Liver (tissue), 9 donors: ENCODE results near the gene CRELD2. TPM values are rescaled to one million over a fixed set of nuclear protein-coding genes. Genes with fewer than 3 reads are reported as not detected.

Source experiments
- DNase-seq: peaks from one replicate; pipeline ENCODE4 v3.0.0-alpha.2; 2017; ENCODE audit warnings: low spot score
- H3K27ac ChIP-seq, 2 donors: one replicate each; pipeline ENCODE4 v1.7.0; 2013; ENCODE audit warnings: inconsistent platforms in 2 of 2, low read length in 2 of 2, control low read depth in 1 of 2, low read depth in 1 of 2, mild to moderate bottlenecking in 1 of 2
- H3K27me3 ChIP-seq, 4 donors: one replicate each; pipeline versions ENCODE4 v1.6.1 to v1.7.0; 2013; ENCODE audit warnings: low read length in 3 of 4, inconsistent platforms in 1 of 4, mild to moderate bottlenecking in 1 of 4, moderate library complexity in 1 of 4; ENCODE audit not compliant: control insufficient read depth in 4 of 4, insufficient read depth in 4 of 4
- H3K36me3 ChIP-seq, 4 donors: one replicate each; pipeline versions ENCODE4 v1.6.1 to v1.7.0; 2013; ENCODE audit warnings: low read length in 3 of 4, mild to moderate bottlenecking in 3 of 4, low read depth in 1 of 4, moderate library complexity in 1 of 4; ENCODE audit not compliant: control insufficient read depth in 4 of 4, insufficient read depth in 3 of 4
- H3K4me1 ChIP-seq, 4 donors: one replicate each; pipeline versions ENCODE4 v1.6.1 to v1.7.0; 2013; ENCODE audit warnings: low read length in 3 of 4, mild to moderate bottlenecking in 3 of 4, moderate library complexity in 1 of 4; ENCODE audit not compliant: control insufficient read depth in 4 of 4, insufficient read depth in 4 of 4
- H3K4me3 ChIP-seq, 3 donors: one replicate each; pipeline versions ENCODE4 v1.6.1 to v1.7.0; 2013; ENCODE audit warnings: low read length in 3 of 3, control low read depth in 1 of 3, low read depth in 1 of 3, mild to moderate bottlenecking in 1 of 3
- H3K9ac ChIP-seq, 2 donors: one replicate each; pipeline ENCODE4 v1.7.0; 2013; ENCODE audit warnings: low read length in 2 of 2, mild to moderate bottlenecking in 2 of 2, moderate library complexity in 2 of 2, control low read depth in 1 of 2, low read depth in 1 of 2
- H3K9me3 ChIP-seq, 4 donors: one replicate each; pipeline versions ENCODE4 v1.6.1 to v1.7.0; 2013; ENCODE audit warnings: low read length in 3 of 4; ENCODE audit not compliant: control insufficient read depth in 4 of 4
- EGR1 ChIP-seq, 2 donors: IDR thresholded peaks; 2 replicates each; pipeline ENCODE4 v1.6.1; 2016 to 2018; ENCODE audit warnings: antibody characterized with exemption in 2 of 2, low read depth in 2 of 2
- FOXA1 ChIP-seq: IDR thresholded peaks from 2 replicates; pipeline ENCODE4 v1.6.1; 2016; ENCODE audit warnings: antibody characterized with exemption
- FOXA2 ChIP-seq: IDR thresholded peaks from 2 replicates; pipeline ENCODE4 v1.6.1; 2016; ENCODE audit warnings: antibody characterized with exemption
- GABPA ChIP-seq, 2 donors: IDR thresholded peaks in 1 of 2; conservative IDR thresholded peaks in 1 of 2; 2 replicates each; pipeline ENCODE4 v1.6.1; 2016; ENCODE audit warnings: antibody characterized with exemption in 2 of 2, mild to moderate bottlenecking in 1 of 2, moderate library complexity in 1 of 2
- HNF4A ChIP-seq, 2 donors: conservative IDR thresholded peaks; 2 replicates each; pipeline ENCODE4 v1.6.1; 2016; ENCODE audit warnings: antibody characterized with exemption in 2 of 2, mild to moderate bottlenecking in 2 of 2
- HNF4G ChIP-seq: IDR thresholded peaks from 2 replicates; pipeline ENCODE4 v1.6.1; 2016; ENCODE audit warnings: antibody characterized with exemption
- JUND ChIP-seq, 2 donors: IDR thresholded peaks; 2 replicates each; pipeline ENCODE4 v1.6.1; 2016; ENCODE audit warnings: antibody characterized with exemption in 2 of 2
- NR2F2 ChIP-seq: IDR thresholded peaks from 2 replicates; pipeline ENCODE4 v1.6.1; 2016; ENCODE audit warnings: antibody characterized with exemption
- RAD21 ChIP-seq, 2 donors: IDR thresholded peaks; 2 replicates each; pipeline ENCODE4 v1.6.1; 2016; ENCODE audit warnings: antibody characterized with exemption in 2 of 2, mild to moderate bottlenecking in 2 of 2
- RXRA ChIP-seq, 2 donors: IDR thresholded peaks; 2 replicates each; pipeline ENCODE4 v1.6.1; 2017 to 2018; ENCODE audit warnings: antibody characterized with exemption in 2 of 2, mild to moderate bottlenecking in 1 of 2
- SP1 ChIP-seq: IDR thresholded peaks from 2 replicates; pipeline ENCODE4 v1.6.1; 2018; ENCODE audit warnings: antibody characterized with exemption, mild to moderate bottlenecking
- TAF1 ChIP-seq: conservative IDR thresholded peaks from 2 replicates; pipeline ENCODE4 v1.6.1; 2016; ENCODE audit warnings: antibody characterized with exemption, mild to moderate bottlenecking
- YY1 ChIP-seq: IDR thresholded peaks from 2 replicates; pipeline ENCODE4 v1.6.1; 2016; ENCODE audit warnings: antibody characterized with exemption, mild to moderate bottlenecking
- WGBS: extraction: QIAGEN DNeasy Blood & Tissue Kit; methylation state at CpG from one replicate; pipeline ENCODE4 v1.1.7; 2013; 5-methylcytosine and 5-hydroxymethylcytosine counted together
- polyA plus RNA-seq, 2 donors: library from polyadenylated mRNA; stranded (reverse) in 1 of 2; unstranded in 1 of 2; fragments of 200-250 nt in 1 of 2; fragments of >200 nt in 1 of 2; fragmentation: Nextera tagmentation in 1 of 2; extraction: Ambion mirVana in 1 of 2; gene quantifications; one replicate each; pipeline versions ENCODE4 v1.2.1 to v1.2.3, GENCODE V29; 2013 to 2015
- total RNA-seq, 2 donors: library from RNA; depleted of rRNA; stranded (reverse); fragments of >200 nt; gene quantifications; one replicate each; pipeline ENCODE4 v1.2.3, GENCODE V29; 2014
- TF ChIP-seq, protein P1 (sequence below): IDR thresholded peaks from 2 replicates; pipeline ENCODE4 v1.6.1; 2016; ENCODE audit warnings: antibody characterized with exemption
- TF ChIP-seq, protein P2 (sequence below): fragments of 150-350 bp; IDR thresholded peaks from 2 replicates; pipeline ENCODE4 v1.5.1; 2017; ENCODE audit warnings: improper control_type of control experiment, low read depth, low read length; ENCODE audit not compliant: missing input control
- TF ChIP-seq, protein P3 (sequence below): IDR thresholded peaks from 2 replicates; pipeline ENCODE4 v1.6.1; 2016; ENCODE audit warnings: antibody characterized with exemption, mild to moderate bottlenecking
- TF ChIP-seq, protein P4 (sequence below): IDR thresholded peaks from 2 replicates; pipeline ENCODE4 v1.6.1; 2016; ENCODE audit warnings: antibody characterized with exemption
- TF ChIP-seq, protein P5 (sequence below): IDR thresholded peaks from 2 replicates; pipeline ENCODE4 v1.6.1; 2016; ENCODE audit warnings: antibody characterized with exemption
- donor health status: healthy.
- donor health status: healthy.
- donor health status: healthy.
- donor health status: healthy.
- donor health status: healthy.

Gene CRELD2
- total and polyA plus RNA-seq, 4 donors: 17.2 to 98.1 (median 57.1) TPM

DNA sequence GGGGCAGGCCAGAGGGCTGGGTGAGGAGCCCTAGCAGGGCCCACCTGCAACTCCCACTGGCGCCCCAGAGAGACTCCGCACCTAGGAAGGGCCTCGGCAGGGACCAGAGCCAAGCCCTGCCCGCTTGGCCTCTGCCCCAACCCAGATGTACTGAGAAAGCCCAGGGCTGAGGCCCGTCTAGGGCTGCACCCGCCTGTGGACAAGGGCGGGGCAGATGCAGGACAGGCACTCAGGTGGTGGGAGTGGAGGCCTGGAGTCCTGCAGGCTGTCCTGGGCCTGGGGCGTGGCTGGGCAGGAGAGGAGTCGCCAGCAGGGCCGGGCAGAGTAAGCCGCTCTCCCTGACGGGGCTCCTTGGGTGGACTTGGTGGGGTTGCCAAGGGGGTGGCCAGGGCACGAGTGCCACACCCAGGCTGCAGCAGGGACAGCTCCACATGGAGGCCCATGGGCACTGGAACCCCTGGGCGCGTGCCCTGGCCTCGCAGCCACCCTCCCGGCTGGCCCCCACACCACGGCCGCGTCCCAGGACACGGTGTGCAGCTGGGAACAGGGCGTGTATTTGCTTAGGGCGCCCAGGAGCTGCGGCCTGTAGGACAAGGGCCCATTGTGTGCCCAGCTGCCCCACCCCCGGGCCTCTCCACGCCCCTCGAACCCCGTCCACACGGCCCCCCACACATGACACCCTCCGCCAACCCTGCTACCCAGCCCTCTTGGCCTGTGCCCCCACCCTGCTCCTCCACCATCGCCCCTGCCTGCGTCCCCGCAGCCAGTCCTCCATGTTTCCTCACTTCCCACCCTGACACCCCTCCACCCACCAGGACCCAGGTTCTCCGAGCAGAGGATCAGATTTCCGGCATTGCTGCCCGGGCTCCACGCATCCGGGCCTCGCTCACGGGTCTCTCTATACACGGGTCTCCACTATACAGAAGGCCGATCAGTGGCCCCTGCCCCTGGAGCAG is 30.8 kb downstream of the CRELD2 start:
- H3K27me3 ChIP-seq: no peaks in the 10 kb centered on the region
- WGBS: 47% methylated on average over 42 of the region's 42 CpGs
- H3K36me3 ChIP-seq: no peaks in the 10 kb centered on the region
- no peak overlapping the region for H3K9ac ChIP-seq
- H3K27ac ChIP-seq: no peak overlapping the region
- H3K9me3 ChIP-seq: no peaks in the 10 kb centered on the region
- peak; percentile 63 for TF ChIP-seq YY1
- TF ChIP-seq NR2F2: no peak
- TF ChIP-seq RXRA (IDR thresholded peaks at IDR 0.05): peak in 1 of 2 donors; percentile 81
- peak in 1 of 2 donors; percentile 30 for TF ChIP-seq EGR1 (IDR thresholded peaks at IDR 0.05; ENCODE audit: low read depth in 2 of 2)
- TF ChIP-seq GABPA (IDR thresholded peaks at IDR 0.05 in 1 of 2, conservative IDR thresholded peaks at IDR 0.05 in 1 of 2): peak in 1 of 2 donors; percentile 42
- TF ChIP-seq FOXA1: no peak
- TF ChIP-seq, protein P1, sequence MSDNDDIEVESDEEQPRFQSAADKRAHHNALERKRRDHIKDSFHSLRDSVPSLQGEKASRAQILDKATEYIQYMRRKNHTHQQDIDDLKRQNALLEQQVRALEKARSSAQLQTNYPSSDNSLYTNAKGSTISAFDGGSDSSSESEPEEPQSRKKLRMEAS: no peak
- TF ChIP-seq, protein P2, sequence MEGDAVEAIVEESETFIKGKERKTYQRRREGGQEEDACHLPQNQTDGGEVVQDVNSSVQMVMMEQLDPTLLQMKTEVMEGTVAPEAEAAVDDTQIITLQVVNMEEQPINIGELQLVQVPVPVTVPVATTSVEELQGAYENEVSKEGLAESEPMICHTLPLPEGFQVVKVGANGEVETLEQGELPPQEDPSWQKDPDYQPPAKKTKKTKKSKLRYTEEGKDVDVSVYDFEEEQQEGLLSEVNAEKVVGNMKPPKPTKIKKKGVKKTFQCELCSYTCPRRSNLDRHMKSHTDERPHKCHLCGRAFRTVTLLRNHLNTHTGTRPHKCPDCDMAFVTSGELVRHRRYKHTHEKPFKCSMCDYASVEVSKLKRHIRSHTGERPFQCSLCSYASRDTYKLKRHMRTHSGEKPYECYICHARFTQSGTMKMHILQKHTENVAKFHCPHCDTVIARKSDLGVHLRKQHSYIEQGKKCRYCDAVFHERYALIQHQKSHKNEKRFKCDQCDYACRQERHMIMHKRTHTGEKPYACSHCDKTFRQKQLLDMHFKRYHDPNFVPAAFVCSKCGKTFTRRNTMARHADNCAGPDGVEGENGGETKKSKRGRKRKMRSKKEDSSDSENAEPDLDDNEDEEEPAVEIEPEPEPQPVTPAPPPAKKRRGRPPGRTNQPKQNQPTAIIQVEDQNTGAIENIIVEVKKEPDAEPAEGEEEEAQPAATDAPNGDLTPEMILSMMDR: no peak
- TF ChIP-seq RAD21 (IDR thresholded peaks at IDR 0.05): no peak
- TF ChIP-seq JUND (IDR thresholded peaks at IDR 0.05): no peak
- no peak for TF ChIP-seq HNF4G
- peak in 1 of 2 donors; percentile 64 for TF ChIP-seq HNF4A (conservative IDR thresholded peaks at IDR 0.05)
- TF ChIP-seq TAF1: no peak
- TF ChIP-seq, protein P3, sequence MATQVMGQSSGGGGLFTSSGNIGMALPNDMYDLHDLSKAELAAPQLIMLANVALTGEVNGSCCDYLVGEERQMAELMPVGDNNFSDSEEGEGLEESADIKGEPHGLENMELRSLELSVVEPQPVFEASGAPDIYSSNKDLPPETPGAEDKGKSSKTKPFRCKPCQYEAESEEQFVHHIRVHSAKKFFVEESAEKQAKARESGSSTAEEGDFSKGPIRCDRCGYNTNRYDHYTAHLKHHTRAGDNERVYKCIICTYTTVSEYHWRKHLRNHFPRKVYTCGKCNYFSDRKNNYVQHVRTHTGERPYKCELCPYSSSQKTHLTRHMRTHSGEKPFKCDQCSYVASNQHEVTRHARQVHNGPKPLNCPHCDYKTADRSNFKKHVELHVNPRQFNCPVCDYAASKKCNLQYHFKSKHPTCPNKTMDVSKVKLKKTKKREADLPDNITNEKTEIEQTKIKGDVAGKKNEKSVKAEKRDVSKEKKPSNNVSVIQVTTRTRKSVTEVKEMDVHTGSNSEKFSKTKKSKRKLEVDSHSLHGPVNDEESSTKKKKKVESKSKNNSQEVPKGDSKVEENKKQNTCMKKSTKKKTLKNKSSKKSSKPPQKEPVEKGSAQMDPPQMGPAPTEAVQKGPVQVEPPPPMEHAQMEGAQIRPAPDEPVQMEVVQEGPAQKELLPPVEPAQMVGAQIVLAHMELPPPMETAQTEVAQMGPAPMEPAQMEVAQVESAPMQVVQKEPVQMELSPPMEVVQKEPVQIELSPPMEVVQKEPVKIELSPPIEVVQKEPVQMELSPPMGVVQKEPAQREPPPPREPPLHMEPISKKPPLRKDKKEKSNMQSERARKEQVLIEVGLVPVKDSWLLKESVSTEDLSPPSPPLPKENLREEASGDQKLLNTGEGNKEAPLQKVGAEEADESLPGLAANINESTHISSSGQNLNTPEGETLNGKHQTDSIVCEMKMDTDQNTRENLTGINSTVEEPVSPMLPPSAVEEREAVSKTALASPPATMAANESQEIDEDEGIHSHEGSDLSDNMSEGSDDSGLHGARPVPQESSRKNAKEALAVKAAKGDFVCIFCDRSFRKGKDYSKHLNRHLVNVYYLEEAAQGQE: peak; percentile 72
- TF ChIP-seq, protein P4, sequence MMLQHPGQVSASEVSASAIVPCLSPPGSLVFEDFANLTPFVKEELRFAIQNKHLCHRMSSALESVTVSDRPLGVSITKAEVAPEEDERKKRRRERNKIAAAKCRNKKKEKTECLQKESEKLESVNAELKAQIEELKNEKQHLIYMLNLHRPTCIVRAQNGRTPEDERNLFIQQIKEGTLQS: no peak
- TF ChIP-seq SP1: peak; percentile 49
- TF ChIP-seq, protein P5, sequence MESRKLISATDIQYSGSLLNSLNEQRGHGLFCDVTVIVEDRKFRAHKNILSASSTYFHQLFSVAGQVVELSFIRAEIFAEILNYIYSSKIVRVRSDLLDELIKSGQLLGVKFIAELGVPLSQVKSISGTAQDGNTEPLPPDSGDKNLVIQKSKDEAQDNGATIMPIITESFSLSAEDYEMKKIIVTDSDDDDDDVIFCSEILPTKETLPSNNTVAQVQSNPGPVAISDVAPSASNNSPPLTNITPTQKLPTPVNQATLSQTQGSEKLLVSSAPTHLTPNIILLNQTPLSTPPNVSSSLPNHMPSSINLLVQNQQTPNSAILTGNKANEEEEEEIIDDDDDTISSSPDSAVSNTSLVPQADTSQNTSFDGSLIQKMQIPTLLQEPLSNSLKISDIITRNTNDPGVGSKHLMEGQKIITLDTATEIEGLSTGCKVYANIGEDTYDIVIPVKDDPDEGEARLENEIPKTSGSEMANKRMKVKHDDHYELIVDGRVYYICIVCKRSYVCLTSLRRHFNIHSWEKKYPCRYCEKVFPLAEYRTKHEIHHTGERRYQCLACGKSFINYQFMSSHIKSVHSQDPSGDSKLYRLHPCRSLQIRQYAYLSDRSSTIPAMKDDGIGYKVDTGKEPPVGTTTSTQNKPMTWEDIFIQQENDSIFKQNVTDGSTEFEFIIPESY: no peak
- TF ChIP-seq FOXA2: no peak
- no peak for DNase-seq
- H3K4me3 ChIP-seq: peak overlapping the region in 1 of 3 donors; percentile 59
- peaks cover 9 to 46% (median 35%) of the 10 kb centered on the region in 4 donors for H3K4me1 ChIP-seq
